HepG2 (cell line): ENCODE measurements around the gene RBBP8NL. TPM values are rescaled to one million over a fixed set of nuclear protein-coding genes. Genes with fewer than 3 reads are reported as not detected.
A peak's percentile ranks its signal among the peaks of the same experiment; 100 is the strongest.

ENCODE experiments used
- BRD4 ChIP-seq: sonication (generic); formaldehyde crosslinking; IDR thresholded peaks from 2 replicates; pipeline ENCODE4 v1.4.0; 2020; ENCODE audit warnings: missing genetic modification reagents
- CTCF ChIP-seq: sonication (generic); formaldehyde crosslinking; IDR thresholded peaks from 2 replicates; pipeline ENCODE4 v1.5.0; 2020; ENCODE audit warnings: mild to moderate bottlenecking, missing genetic modification reagents, moderate library complexity
- EHMT2 ChIP-seq: fragments of 200-600 bp; sonication (generic); IDR thresholded peaks from 2 replicates; pipeline ENCODE4 v1.7.0; 2017; ENCODE audit warnings: antibody characterized with exemption, low read depth, low read length, borderline replicate concordance
- ELK4 ChIP-seq: sonication (generic); formaldehyde crosslinking; IDR thresholded peaks from 2 replicates; pipeline ENCODE4 v1.9.0; 2021; ENCODE audit warnings: missing genetic modification reagents, borderline replicate concordance
- FOSL2 ChIP-seq: sonication (generic); formaldehyde crosslinking; IDR thresholded peaks from 2 replicates; pipeline ENCODE4 v1.4.0; 2020; ENCODE audit warnings: missing genetic modification reagents
- KLF13 ChIP-seq: sonication (generic); formaldehyde crosslinking; IDR thresholded peaks from 2 replicates; pipeline ENCODE4 v1.4.0; 2020; ENCODE audit warnings: mild to moderate bottlenecking, missing genetic modification reagents
- MAF1 ChIP-seq: sonication (generic); formaldehyde crosslinking; IDR thresholded peaks from 2 replicates; pipeline ENCODE4 v1.5.0; 2020; ENCODE audit warnings: missing genetic modification reagents, borderline replicate concordance
- MAZ ChIP-seq, 2 experiments: sonication (generic) in 1 of 2; formaldehyde crosslinking in 1 of 2; IDR thresholded peaks; 2 replicates each; pipeline versions ENCODE4 v1.5.0 to v1.6.1; 2012 to 2020; ENCODE audit warnings: low read depth in 2 of 2, mild to moderate bottlenecking in 2 of 2, borderline replicate concordance in 1 of 2, improper control_type of control experiment in 1 of 2, low read length in 1 of 2, missing genetic modification reagents in 1 of 2, moderate library complexity in 1 of 2
- NR3C1 ChIP-seq: sonication (generic); formaldehyde crosslinking; IDR thresholded peaks from 2 replicates; pipeline ENCODE4 v1.4.0; 2020; ENCODE audit warnings: missing genetic modification reagents
- PLSCR1 ChIP-seq: sonication (generic); formaldehyde crosslinking; IDR thresholded peaks from 2 replicates; pipeline ENCODE4 v1.5.0; 2020; ENCODE audit warnings: missing genetic modification reagents, mild to moderate bottlenecking, borderline replicate concordance
- REST ChIP-seq, 2 experiments: IDR thresholded peaks; 2 replicates each; pipeline ENCODE4 v1.6.1; 2011 to 2012; ENCODE audit warnings: low read length in 2 of 2, borderline replicate concordance in 1 of 2, low read depth in 1 of 2, mild to moderate bottlenecking in 1 of 2, moderate library complexity in 1 of 2
- TAF1 ChIP-seq: sonication (generic); formaldehyde crosslinking; IDR thresholded peaks from 2 replicates; pipeline ENCODE4 v1.4.0; 2020; ENCODE audit warnings: missing genetic modification reagents
- TOPORS ChIP-seq: sonication (generic); formaldehyde crosslinking; IDR thresholded peaks from 2 replicates; pipeline ENCODE4 v1.8.0; 2023; ENCODE audit warnings: mild to moderate bottlenecking, missing genetic modification reagents
- ZBTB38 ChIP-seq: sonication (generic); formaldehyde crosslinking; IDR thresholded peaks from 2 replicates; pipeline ENCODE4 v1.5.1; 2020; ENCODE audit warnings: mild to moderate bottlenecking, missing genetic modification reagents
- ZBTB8A ChIP-seq: sonication (generic); formaldehyde crosslinking; IDR thresholded peaks from 2 replicates; pipeline ENCODE4 v1.4.0; 2020; ENCODE audit warnings: mild to moderate bottlenecking, low read depth, missing genetic modification reagents, borderline replicate concordance
- ZNF101 ChIP-seq: sonication (generic); formaldehyde crosslinking; IDR thresholded peaks from 2 replicates; pipeline ENCODE4 v1.4.0; 2020; ENCODE audit warnings: mild to moderate bottlenecking, low read depth, missing genetic modification reagents, borderline replicate concordance
- ZNF282 ChIP-seq: fragments of 450-650 bp; IDR thresholded peaks from 2 replicates; pipeline ENCODE4 v1.6.1; 2018; ENCODE audit not compliant: partially characterized antibody
- ZNF550 ChIP-seq: sonication (generic); formaldehyde crosslinking; IDR thresholded peaks from 2 replicates; pipeline ENCODE4 v1.4.0; 2020; ENCODE audit warnings: mild to moderate bottlenecking, missing genetic modification reagents, borderline replicate concordance
- ZNF562 ChIP-seq: sonication (generic); formaldehyde crosslinking; IDR thresholded peaks from 2 replicates; pipeline ENCODE4 v1.8.0; 2022; ENCODE audit warnings: missing genetic modification reagents, borderline replicate concordance
- ZNF605 ChIP-seq: sonication (generic); formaldehyde crosslinking; IDR thresholded peaks from 2 replicates; pipeline ENCODE4 v1.8.0; 2022; ENCODE audit warnings: mild to moderate bottlenecking, missing genetic modification reagents
- ZNF75D ChIP-seq: sonication (generic); formaldehyde crosslinking; IDR thresholded peaks from 2 replicates; pipeline ENCODE4 v1.8.1; 2023; ENCODE audit warnings: missing genetic modification reagents, mild to moderate bottlenecking, borderline replicate concordance
- polyA plus RNA-seq, 8 experiments: library from polyadenylated mRNA; depleted of rRNA in 3 of 8; stranded (reverse) in 7 of 8; unstranded in 1 of 8; fragments of >200 nt; fragmentation: Illumina TruSeq in 4 of 8; extraction: Trizol in 4 of 8; gene quantifications; 2 replicates each; pipeline versions ENCODE4 v1.2.1 to v1.2.3, GENCODE V29; 2011 to 2016; ENCODE audit warnings: low read depth in 4 of 8, missing spikeins in 1 of 8, mixed read lengths in 1 of 8; ENCODE audit not compliant: insufficient read depth in 1 of 8
- total RNA-seq, 5 experiments: library from RNA; depleted of rRNA; stranded (reverse); fragments of >200 nt; fragmentation: Illumina TruSeq; extraction: Trizol; gene quantifications; 2 replicates each; pipeline ENCODE4 v1.2.3, GENCODE V29; 2016; ENCODE audit warnings: low read depth in 1 of 5

The RBBP8NL gene
- total and polyA plus RNA-seq, 2 of the 13 experiments (the other 11 are each of a cell fraction or from before 2014, with no cell fraction given), result 0.69 to 0.86 TPM

- no peak for TF ChIP-seq TAF1 (CRISPR knock-in tag)
- peak; percentile 100 for TF ChIP-seq CTCF (CRISPR knock-in tag)
- 0 out of 2 replicates have a peak, but pooled peaks have one; percentile 81 for TF ChIP-seq MAF1 (CRISPR knock-in tag)
- no peak for TF ChIP-seq ZNF550 (CRISPR knock-in tag)
- no peak for TF ChIP-seq EHMT2
- no peak for TF ChIP-seq PLSCR1 (CRISPR knock-in tag)
- TF ChIP-seq ZBTB38, result peak; percentile 74; the same call in 1 of the 2 replicates
- TF ChIP-seq FOSL2 (CRISPR knock-in tag), result peak; percentile 61
- TF ChIP-seq ELK4 (CRISPR knock-in tag), result no peak
- TF ChIP-seq TOPORS (CRISPR knock-in tag), result no peak; the same call in 1 of the 2 replicates
- peak; percentile 71; the same call in 1 of the 2 replicates for TF ChIP-seq KLF13 (CRISPR knock-in tag)
- TF ChIP-seq ZNF562 (CRISPR knock-in tag), result no peak
- TF ChIP-seq ZNF282, result no peak
- TF ChIP-seq ZNF101 (CRISPR knock-in tag), result no peak
- TF ChIP-seq BRD4 (CRISPR knock-in tag), result peak; percentile 55; the same call in 1 of the 2 replicates
- TF ChIP-seq NR3C1 (CRISPR knock-in tag), result no peak
- no peak for TF ChIP-seq ZNF75D (CRISPR knock-in tag)
- no peak for TF ChIP-seq REST (IDR thresholded peaks at IDR 0.05; ENCODE audit: borderline replicate concordance in 1 of 2, low read depth in 1 of 2, low read length in 2 of 2)
- no peak for TF ChIP-seq ZBTB8A (CRISPR knock-in tag)
- peak; percentile 98 for TF ChIP-seq MAZ (IDR thresholded peaks at IDR 0.05; ENCODE audit: borderline replicate concordance, low read depth, low read length)
- TF ChIP-seq MAZ (CRISPR knock-in tag; IDR thresholded peaks at IDR 0.05; ENCODE audit: low read depth), result peak; percentile 95
- peak; percentile 86; the same call in 1 of the 2 replicates for TF ChIP-seq ZNF605 (CRISPR knock-in tag)
These were observed 44.8 kb downstream of the RBBP8NL start (continued) for GRCh38 chr20:62382306-62383198.
